Loucy (cell line): ENCODE measurements around the gene INCENP.

Experiments
- CTCF ChIP-seq: fragments of 200-600 bp; sonication (generic); conservative IDR thresholded peaks from 2 replicates; pipeline ENCODE4 v1.5.1; 2014; ENCODE audit warnings: mild to moderate bottlenecking, antibody characterized with exemption, low read length
- EZH2phosphoT487 ChIP-seq: fragments of 200-600 bp; IDR thresholded peaks from 2 replicates; pipeline ENCODE4 v1.6.1; 2018; ENCODE audit warnings: antibody characterized with exemption, mild to moderate bottlenecking, moderate library complexity, borderline replicate concordance

DNA sequence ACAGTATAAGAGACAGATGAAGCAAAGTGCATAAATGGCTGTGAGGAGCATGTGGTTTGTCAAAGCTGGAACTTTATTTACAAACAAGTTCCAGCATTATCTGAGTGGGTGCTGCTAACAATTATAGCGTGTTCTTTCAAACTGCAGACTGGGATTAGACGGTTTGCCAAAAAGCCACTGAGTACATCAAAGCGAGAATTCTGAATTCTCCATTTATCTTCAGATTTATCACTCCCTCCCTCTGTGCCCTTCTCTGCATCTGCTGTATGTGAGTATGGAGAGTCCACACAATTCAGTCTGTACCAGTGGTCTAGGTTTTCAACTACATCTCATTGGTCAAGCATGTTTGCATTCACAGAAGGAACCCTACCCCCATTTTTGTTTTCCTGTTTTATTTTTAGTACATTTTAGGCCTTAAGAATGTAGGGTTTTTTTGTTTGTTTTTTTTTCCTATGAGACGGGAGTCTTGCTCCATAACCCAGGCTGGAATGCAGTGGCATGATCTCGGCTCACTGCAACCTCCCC, 18.1 kb upstream of the INCENP start:
- TF ChIP-seq EZH2phosphoT487 (no peak), CTCF (no peak)
